ENCODE measurements around the gene ARHGAP12. TPM values are rescaled to one million over a fixed set of nuclear protein-coding genes. Genes with fewer than 3 reads are reported as not detected.

The ARHGAP12 gene
- total RNA-seq, 1 donor from 2014 or later: 30.4 TPM

DNA sequence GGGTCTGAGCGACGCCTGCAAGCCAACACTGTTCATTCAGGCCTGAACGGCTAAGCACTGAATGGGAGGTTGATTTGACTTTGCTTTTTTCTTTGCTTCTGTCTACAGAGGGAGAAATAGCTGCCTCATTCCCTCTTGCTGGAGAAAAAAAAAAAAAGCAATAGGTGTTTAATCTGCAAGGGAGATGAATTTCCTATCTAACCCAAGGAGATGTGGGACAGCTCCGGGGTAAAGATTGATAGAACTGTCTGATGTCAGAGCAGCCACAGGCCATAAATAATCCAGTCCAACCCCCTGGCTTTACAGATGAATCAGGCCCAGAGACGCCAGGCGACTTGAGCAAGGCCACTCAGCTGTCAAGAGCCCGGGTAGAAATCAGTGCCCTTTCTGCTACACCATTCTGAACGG lies 168.0 kb downstream of the ARHGAP12 start:
- Mint-ChIP-seq H3K27ac (peak overlapping the region; percentile 92), H3K4me3 (peak overlapping the region; percentile 89), H3K4me1 (ENCODE audit: unreplicated experiment) (peaks cover 29% of the 10 kb centered on the region), H3K9me3 (no peaks in the 10 kb centered on the region), H3K36me3 (no peaks in the 10 kb centered on the region), H3K27me3 (peaks cover 3% of the 10 kb centered on the region)
- no peak for DNase-seq (ENCODE audit: extremely low spot score, unreplicated experiment)
- no peak for TF ChIP-seq CTCF (conservative IDR thresholded peaks at IDR 0.05)

DNA sequence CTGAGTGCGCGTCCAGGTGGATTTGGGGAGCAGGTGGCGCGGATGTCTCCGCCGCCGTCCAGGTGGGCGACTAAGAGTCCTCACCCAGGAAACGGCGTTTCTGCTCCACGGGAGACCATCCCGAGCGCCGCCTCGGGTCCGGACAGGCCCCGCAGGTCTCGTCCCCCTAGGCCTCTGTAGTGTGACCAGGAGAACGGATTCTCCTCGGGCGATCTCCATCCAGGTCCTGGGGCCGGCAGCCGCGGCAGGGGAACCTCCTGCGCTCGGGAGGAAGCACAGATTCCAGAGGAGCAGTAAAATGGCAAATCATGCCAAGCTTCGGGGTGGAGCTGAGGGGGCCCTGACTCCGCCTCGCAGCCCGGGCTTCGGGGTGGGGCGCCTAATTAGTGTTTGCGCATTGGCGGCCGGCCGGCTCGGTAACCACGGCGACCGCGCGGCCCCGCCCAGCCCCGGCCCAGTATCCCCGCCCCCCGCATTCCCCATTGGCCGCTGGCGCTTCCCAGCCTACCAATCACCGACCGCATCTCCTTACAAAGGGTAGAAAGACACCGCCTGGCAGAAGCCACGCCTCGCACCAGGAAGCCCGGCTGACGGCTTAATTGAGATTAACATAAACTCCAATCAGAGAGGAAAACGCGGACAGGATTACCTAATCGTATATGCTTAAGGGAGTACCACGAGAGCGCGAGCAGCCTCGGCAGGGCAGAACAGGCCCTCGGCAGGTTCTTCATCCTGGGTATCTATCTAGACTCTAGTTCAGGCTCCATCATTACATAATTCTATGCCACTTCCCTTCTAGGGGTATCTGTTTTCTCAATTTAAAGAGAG lies 168.6 kb downstream of the ARHGAP12 start:
- TF ChIP-seq CTCF (conservative IDR thresholded peaks at IDR 0.05): no peak
- Mint-ChIP-seq H3K27me3 (peaks cover 3% of the 10 kb centered on the region), H3K9me3 (no peaks in the 10 kb centered on the region), H3K36me3 (no peaks in the 10 kb centered on the region), H3K27ac (peak overlapping the region; percentile 92), H3K4me3 (peak overlapping the region; percentile 89), H3K4me1 (ENCODE audit: unreplicated experiment) (peaks cover 31% of the 10 kb centered on the region)
- DNase-seq (ENCODE audit: extremely low spot score, unreplicated experiment): peak; percentile 96

GRCh38 chr10:31759124-31759798 lies 169.4 kb downstream of the ARHGAP12 start:
- H3K4me3 Mint-ChIP-seq: peak overlapping the region; percentile 95
- no peak for DNase-seq (ENCODE audit: extremely low spot score, unreplicated experiment)
- H3K36me3 Mint-ChIP-seq: no peaks in the 10 kb centered on the region
- no peak for TF ChIP-seq CTCF (conservative IDR thresholded peaks at IDR 0.05)
- H3K4me1 Mint-ChIP-seq (ENCODE audit: unreplicated experiment): peaks cover 31% of the 10 kb centered on the region
- H3K27ac Mint-ChIP-seq: peak overlapping the region; percentile 92
- H3K9me3 Mint-ChIP-seq: no peaks in the 10 kb centered on the region
- peaks cover 3% of the 10 kb centered on the region for H3K27me3 Mint-ChIP-seq

DNA sequence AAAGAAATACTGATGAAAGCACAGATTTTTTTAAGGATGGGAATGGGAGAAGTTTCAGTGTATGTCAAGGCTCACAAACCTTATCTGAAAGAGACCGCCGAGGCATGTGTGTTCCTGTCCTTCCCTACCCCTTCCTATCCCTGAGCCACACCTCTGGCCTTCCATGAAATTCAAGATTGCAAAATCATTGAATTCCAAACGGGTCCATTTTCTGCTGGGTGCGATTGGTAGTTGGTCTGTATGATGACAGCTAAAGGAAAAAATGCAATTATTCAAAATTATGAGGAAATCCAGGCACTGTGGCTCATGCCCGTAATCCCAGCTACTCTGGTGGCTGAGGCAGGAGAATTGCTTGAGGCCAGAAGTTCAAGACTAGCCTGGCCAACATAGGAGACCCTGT lies 170.1 kb downstream of the ARHGAP12 start:
- Mint-ChIP-seq H3K9me3 (no peaks in the 10 kb centered on the region), H3K27ac (no peak overlapping the region), H3K4me1 (ENCODE audit: unreplicated experiment) (peaks cover 31% of the 10 kb centered on the region), H3K36me3 (no peaks in the 10 kb centered on the region), H3K27me3 (peaks cover 3% of the 10 kb centered on the region), H3K4me3 (peak overlapping the region; percentile 77)
- TF ChIP-seq CTCF (conservative IDR thresholded peaks at IDR 0.05): no peak
- no peak for DNase-seq (ENCODE audit: extremely low spot score, unreplicated experiment)

- H3K27ac Mint-ChIP-seq: no peak overlapping the region
- no peak for DNase-seq (ENCODE audit: extremely low spot score, unreplicated experiment)
- peaks cover 3% of the 10 kb centered on the region for H3K27me3 Mint-ChIP-seq
- no peaks in the 10 kb centered on the region for H3K9me3 Mint-ChIP-seq
- H3K4me1 Mint-ChIP-seq (ENCODE audit: unreplicated experiment): peaks cover 31% of the 10 kb centered on the region
- H3K4me3 Mint-ChIP-seq: peak overlapping the region; percentile 77
- H3K36me3 Mint-ChIP-seq: no peaks in the 10 kb centered on the region
- no peak for TF ChIP-seq CTCF (conservative IDR thresholded peaks at IDR 0.05)
These were observed 170.8 kb downstream of the ARHGAP12 start for GRCh38 chr10:31757831-31758230.
